Measurements from ENCODE around the gene NCAM2.
"Not testable (repeated sequence)": the region's sequence is repeated elsewhere in the genome, so short reads cannot be mapped to it uniquely, and the experiment has no call there.

DNA sequence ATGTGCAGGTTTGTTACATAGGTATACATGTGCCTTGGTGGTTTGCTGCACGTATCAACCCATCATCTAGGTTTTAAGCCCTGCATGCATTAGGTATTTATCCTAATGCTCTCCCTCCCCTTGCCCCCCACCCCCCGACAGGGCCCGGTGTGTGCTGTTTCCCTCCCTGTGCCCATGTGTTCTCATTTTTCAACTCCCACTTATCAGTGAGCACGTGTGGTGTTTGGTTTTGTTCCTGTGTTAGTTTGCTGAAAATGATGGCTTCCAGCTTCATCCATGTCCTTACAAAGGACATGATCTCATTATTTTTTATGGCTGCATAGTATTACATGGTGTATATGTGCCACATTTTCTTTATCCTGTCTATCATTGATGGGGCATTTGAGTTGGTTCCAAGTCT lies 151.2 kb downstream of the NCAM2 start:
- TF ChIP-seq, protein P1, sequence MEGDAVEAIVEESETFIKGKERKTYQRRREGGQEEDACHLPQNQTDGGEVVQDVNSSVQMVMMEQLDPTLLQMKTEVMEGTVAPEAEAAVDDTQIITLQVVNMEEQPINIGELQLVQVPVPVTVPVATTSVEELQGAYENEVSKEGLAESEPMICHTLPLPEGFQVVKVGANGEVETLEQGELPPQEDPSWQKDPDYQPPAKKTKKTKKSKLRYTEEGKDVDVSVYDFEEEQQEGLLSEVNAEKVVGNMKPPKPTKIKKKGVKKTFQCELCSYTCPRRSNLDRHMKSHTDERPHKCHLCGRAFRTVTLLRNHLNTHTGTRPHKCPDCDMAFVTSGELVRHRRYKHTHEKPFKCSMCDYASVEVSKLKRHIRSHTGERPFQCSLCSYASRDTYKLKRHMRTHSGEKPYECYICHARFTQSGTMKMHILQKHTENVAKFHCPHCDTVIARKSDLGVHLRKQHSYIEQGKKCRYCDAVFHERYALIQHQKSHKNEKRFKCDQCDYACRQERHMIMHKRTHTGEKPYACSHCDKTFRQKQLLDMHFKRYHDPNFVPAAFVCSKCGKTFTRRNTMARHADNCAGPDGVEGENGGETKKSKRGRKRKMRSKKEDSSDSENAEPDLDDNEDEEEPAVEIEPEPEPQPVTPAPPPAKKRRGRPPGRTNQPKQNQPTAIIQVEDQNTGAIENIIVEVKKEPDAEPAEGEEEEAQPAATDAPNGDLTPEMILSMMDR (IDR thresholded peaks at IDR 0.05), result not testable (repeated sequence)
- TF ChIP-seq POLR2A (IDR thresholded peaks at IDR 0.05), result not testable (repeated sequence)

Data from esophagus squamous epithelium (tissue), 4 donors.